Measurements from ENCODE around the gene GLS. TPM values are rescaled to one million over a fixed set of nuclear protein-coding genes. Genes with fewer than 3 reads are reported as not detected.

The GLS gene
- total RNA-seq, 5 donors from 2014 or later (not counting 1 experiment from before 2014, with no cell fraction given): 192 to 233 (median 209) TPM

- WGBS (ENCODE audit: insufficient coverage): 100% methylated on average over 2 of the region's 3 CpGs
- ChIA-PET POLR2A (interaction anchor here in 1 of 2 donors (0.6 kb wide), 1 partner anchor 581 kb away, joined by 3 read pairs; no protein-coding TSS in a partner anchor), CTCF (no interaction called here)
- Mint-ChIP-seq H3K4me3 (no peak overlapping the region), H3K27ac (no peak overlapping the region), H3K9me3 (no peaks in the 10 kb centered on the region), H3K36me3 (peaks cover 29% of the 10 kb centered on the region), H3K4me1 (no peaks in the 10 kb centered on the region), H3K27me3 (no peaks in the 10 kb centered on the region)
- Histone ChIP-seq H3K27me3 (replicated peaks in 1 of 2; ENCODE audit: control insufficient read depth in 2 of 2, extremely low read depth in 1 of 2, insufficient read depth in 2 of 2, low read length in 1 of 2) (no peaks in the 10 kb centered on the region), H3K4me1 (ENCODE audit: control insufficient read depth in 1 of 2, extremely low read depth in 1 of 2, insufficient read depth in 2 of 2, low read length in 2 of 2) (no peaks in the 10 kb centered on the region), H3K27ac (ENCODE audit: low read length) (no peak overlapping the region), H3K4me3 (ENCODE audit: control insufficient read depth in 1 of 2, extremely low read depth in 1 of 2, low read length in 1 of 2) (no peak overlapping the region), H3K9me3 (no peaks in the 10 kb centered on the region), H3K36me3 (ENCODE audit: control insufficient read depth in 2 of 2, extremely low read depth in 1 of 2, insufficient read depth in 1 of 2, low read length in 1 of 2) (no peaks in the 10 kb centered on the region)
- DNase-seq (no peak), ATAC-seq (replicated peaks in 1 of 4) (no peak)
Measured at GRCh38 chr2:190837952-190838361, 42.7 kb upstream of the GLS start.

- CTCF ChIA-PET: no interaction called here
- 43% methylated on average over 2 of the region's 2 CpGs for WGBS (ENCODE audit: insufficient coverage)
- no peak overlapping the region for H3K27ac ChIP-seq (ENCODE audit: low read length)
- Mint-ChIP-seq H3K4me1 (no peaks in the 10 kb centered on the region), H3K9me3 (no peaks in the 10 kb centered on the region), H3K4me3 (no peak overlapping the region), H3K27me3 (no peaks in the 10 kb centered on the region), H3K36me3 (peaks cover 29% of the 10 kb centered on the region), H3K27ac (no peak overlapping the region)
- H3K9me3 ChIP-seq: no peaks in the 10 kb centered on the region
- H3K36me3 ChIP-seq (ENCODE audit: control insufficient read depth in 2 of 2, extremely low read depth in 1 of 2, insufficient read depth in 1 of 2, low read length in 1 of 2): no peaks in the 10 kb centered on the region
- no peak for ATAC-seq (replicated peaks in 1 of 4)
- H3K4me3 ChIP-seq (ENCODE audit: control insufficient read depth in 1 of 2, extremely low read depth in 1 of 2, low read length in 1 of 2): no peak overlapping the region
- H3K27me3 ChIP-seq (replicated peaks in 1 of 2; ENCODE audit: control insufficient read depth in 2 of 2, extremely low read depth in 1 of 2, insufficient read depth in 2 of 2, low read length in 1 of 2): no peaks in the 10 kb centered on the region
- no peak for DNase-seq
- H3K4me1 ChIP-seq (ENCODE audit: control insufficient read depth in 1 of 2, extremely low read depth in 1 of 2, insufficient read depth in 2 of 2, low read length in 2 of 2): no peaks in the 10 kb centered on the region
- POLR2A ChIA-PET: interaction anchor here in 1 of 2 donors (0.6 kb wide), 1 partner anchor 582 kb away, joined by 3 read pairs; no protein-coding TSS in a partner anchor
Measured at GRCh38 chr2:190838492-190838910, 42.1 kb upstream of the GLS start.

- Histone ChIP-seq H3K27ac (ENCODE audit: low read length) (no peak overlapping the region), H3K4me1 (ENCODE audit: control insufficient read depth in 1 of 2, extremely low read depth in 1 of 2, insufficient read depth in 2 of 2, low read length in 2 of 2) (no peaks in the 10 kb centered on the region), H3K36me3 (ENCODE audit: control insufficient read depth in 2 of 2, extremely low read depth in 1 of 2, insufficient read depth in 1 of 2, low read length in 1 of 2) (no peaks in the 10 kb centered on the region), H3K4me3 (ENCODE audit: control insufficient read depth in 1 of 2, extremely low read depth in 1 of 2, low read length in 1 of 2) (no peak overlapping the region), H3K9me3 (no peaks in the 10 kb centered on the region), H3K27me3 (replicated peaks in 1 of 2; ENCODE audit: control insufficient read depth in 2 of 2, extremely low read depth in 1 of 2, insufficient read depth in 2 of 2, low read length in 1 of 2) (no peaks in the 10 kb centered on the region)
- no peaks in the 10 kb centered on the region for H3K9me3 Mint-ChIP-seq
- peaks cover 32% of the 10 kb centered on the region for H3K36me3 Mint-ChIP-seq
- no peaks in the 10 kb centered on the region for H3K4me1 Mint-ChIP-seq
- H3K4me3 Mint-ChIP-seq: no peak overlapping the region
- no peaks in the 10 kb centered on the region for H3K27me3 Mint-ChIP-seq
- DNase-seq (no peak), ATAC-seq (replicated peaks in 1 of 4) (no peak)
- CTCF ChIA-PET: interaction anchor here in 1 of 2 donors (1.5 kb wide), 1 partner anchor 10 kb away, joined by 5 read pairs; no protein-coding TSS in a partner anchor
- POLR2A ChIA-PET: interaction anchor here in 1 of 2 donors (0.5 kb wide), 1 partner anchor 89 kb away, joined by 5 read pairs; no protein-coding TSS in a partner anchor
- H3K27ac Mint-ChIP-seq: no peak overlapping the region
- WGBS (ENCODE audit: insufficient coverage): 92% methylated on average over 2 of the region's 4 CpGs
Measured at GRCh38 chr2:190840569-190841172, 40.0 kb upstream of the GLS start.

DNA sequence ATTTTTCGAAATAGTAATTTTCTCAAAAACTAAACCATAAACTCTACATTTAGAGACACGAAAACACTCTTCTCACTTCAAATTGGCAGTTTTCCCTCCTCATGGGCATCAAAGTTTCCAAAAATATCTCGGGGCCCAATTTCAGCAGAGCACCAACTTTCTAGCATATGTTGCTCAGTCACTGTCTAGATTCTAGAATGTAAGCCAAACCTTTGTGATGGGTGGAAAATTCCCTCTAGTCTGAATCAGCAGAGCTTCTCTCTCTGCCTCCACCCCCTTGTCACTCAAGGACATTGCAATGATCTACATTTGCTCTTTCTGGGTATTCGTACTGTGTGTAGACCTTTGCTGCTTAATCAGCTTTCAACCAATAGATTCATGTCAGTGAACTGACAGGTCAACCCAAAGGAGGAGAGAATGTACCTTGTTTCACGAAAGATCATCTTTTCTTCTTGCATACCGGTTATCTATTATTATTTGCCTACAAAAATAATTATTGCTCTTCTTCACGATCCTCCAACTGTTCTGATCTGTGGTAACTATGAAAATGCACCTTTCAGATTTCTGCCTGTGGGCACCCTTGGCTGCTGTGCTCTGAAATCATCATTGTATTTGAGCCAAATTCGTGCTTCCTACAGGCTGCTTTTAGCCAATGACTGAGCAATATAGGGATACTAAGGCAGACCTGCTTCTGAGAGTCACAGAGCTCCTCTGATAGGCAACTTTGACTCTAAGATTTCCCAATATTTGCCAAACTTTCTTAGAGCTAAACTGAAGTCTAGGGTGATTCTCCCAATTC, 38.7 kb upstream of the GLS start:
- POLR2A ChIA-PET: no interaction called here
- no peak overlapping the region for H3K27ac Mint-ChIP-seq
- Histone ChIP-seq H3K27me3 (replicated peaks in 1 of 2; ENCODE audit: control insufficient read depth in 2 of 2, extremely low read depth in 1 of 2, insufficient read depth in 2 of 2, low read length in 1 of 2) (no peaks in the 10 kb centered on the region), H3K4me1 (ENCODE audit: control insufficient read depth in 1 of 2, extremely low read depth in 1 of 2, insufficient read depth in 2 of 2, low read length in 2 of 2) (no peaks in the 10 kb centered on the region), H3K9me3 (no peaks in the 10 kb centered on the region), H3K27ac (ENCODE audit: low read length) (no peak overlapping the region), H3K36me3 (ENCODE audit: control insufficient read depth in 2 of 2, extremely low read depth in 1 of 2, insufficient read depth in 1 of 2, low read length in 1 of 2) (no peaks in the 10 kb centered on the region), H3K4me3 (ENCODE audit: control insufficient read depth in 1 of 2, extremely low read depth in 1 of 2, low read length in 1 of 2) (no peak overlapping the region)
- DNase-seq (no peak), ATAC-seq (replicated peaks in 1 of 4) (no peak)
- CTCF ChIA-PET: interaction anchor here (1.2 to 1.5 kb wide), 2 partner anchors 8 kb away, joined by 4 to 5 read pairs; no protein-coding TSS in a partner anchor
- no peaks in the 10 kb centered on the region for H3K4me1 Mint-ChIP-seq
- H3K27me3 Mint-ChIP-seq: no peaks in the 10 kb centered on the region
- no peak overlapping the region for H3K4me3 Mint-ChIP-seq
- no peaks in the 10 kb centered on the region for H3K9me3 Mint-ChIP-seq
- WGBS (ENCODE audit: insufficient coverage): 93% methylated on average over 3 of the region's 8 CpGs
- peaks cover 32% of the 10 kb centered on the region for H3K36me3 Mint-ChIP-seq

DNA sequence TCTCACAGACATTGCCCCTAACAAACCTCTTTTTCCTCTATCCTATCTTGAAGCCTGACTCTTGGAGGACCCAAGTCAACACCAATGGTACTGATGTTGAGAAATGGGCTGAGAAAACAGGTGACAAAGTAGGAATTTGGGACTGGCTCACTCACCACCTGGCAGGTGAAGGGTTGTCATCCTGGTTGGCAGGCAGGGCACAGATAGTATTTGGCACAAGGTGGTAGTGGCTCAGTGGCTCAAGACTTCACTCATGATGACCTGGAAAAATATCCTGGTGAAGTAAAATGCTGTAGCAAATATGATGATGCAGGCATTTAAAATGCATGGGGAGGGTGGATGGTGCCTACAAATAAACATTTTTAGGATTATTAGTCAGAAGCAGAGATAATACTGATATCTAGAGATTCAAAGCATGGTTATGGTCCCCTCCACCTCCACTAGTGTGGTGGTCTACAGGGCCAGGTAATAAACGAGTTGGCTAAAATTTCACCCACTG, 38.0 kb upstream of the GLS start:
- Mint-ChIP-seq H3K4me1 (no peaks in the 10 kb centered on the region), H3K4me3 (no peak overlapping the region), H3K36me3 (peaks cover 28% of the 10 kb centered on the region), H3K9me3 (no peaks in the 10 kb centered on the region), H3K27me3 (no peaks in the 10 kb centered on the region), H3K27ac (no peak overlapping the region)
- WGBS (ENCODE audit: insufficient coverage): no CpG with 5 or more reads among the region's 1 CpG
- Histone ChIP-seq H3K36me3 (ENCODE audit: control insufficient read depth in 2 of 2, extremely low read depth in 1 of 2, insufficient read depth in 1 of 2, low read length in 1 of 2) (no peaks in the 10 kb centered on the region), H3K27me3 (replicated peaks in 1 of 2; ENCODE audit: control insufficient read depth in 2 of 2, extremely low read depth in 1 of 2, insufficient read depth in 2 of 2, low read length in 1 of 2) (no peaks in the 10 kb centered on the region), H3K9me3 (no peaks in the 10 kb centered on the region), H3K27ac (ENCODE audit: low read length) (no peak overlapping the region), H3K4me3 (ENCODE audit: control insufficient read depth in 1 of 2, extremely low read depth in 1 of 2, low read length in 1 of 2) (no peak overlapping the region), H3K4me1 (ENCODE audit: control insufficient read depth in 1 of 2, extremely low read depth in 1 of 2, insufficient read depth in 2 of 2, low read length in 2 of 2) (no peaks in the 10 kb centered on the region)
- DNase-seq (no peak), ATAC-seq (replicated peaks in 1 of 4) (no peak)
- POLR2A ChIA-PET: no interaction called here
- CTCF ChIA-PET: no interaction called here

DNA sequence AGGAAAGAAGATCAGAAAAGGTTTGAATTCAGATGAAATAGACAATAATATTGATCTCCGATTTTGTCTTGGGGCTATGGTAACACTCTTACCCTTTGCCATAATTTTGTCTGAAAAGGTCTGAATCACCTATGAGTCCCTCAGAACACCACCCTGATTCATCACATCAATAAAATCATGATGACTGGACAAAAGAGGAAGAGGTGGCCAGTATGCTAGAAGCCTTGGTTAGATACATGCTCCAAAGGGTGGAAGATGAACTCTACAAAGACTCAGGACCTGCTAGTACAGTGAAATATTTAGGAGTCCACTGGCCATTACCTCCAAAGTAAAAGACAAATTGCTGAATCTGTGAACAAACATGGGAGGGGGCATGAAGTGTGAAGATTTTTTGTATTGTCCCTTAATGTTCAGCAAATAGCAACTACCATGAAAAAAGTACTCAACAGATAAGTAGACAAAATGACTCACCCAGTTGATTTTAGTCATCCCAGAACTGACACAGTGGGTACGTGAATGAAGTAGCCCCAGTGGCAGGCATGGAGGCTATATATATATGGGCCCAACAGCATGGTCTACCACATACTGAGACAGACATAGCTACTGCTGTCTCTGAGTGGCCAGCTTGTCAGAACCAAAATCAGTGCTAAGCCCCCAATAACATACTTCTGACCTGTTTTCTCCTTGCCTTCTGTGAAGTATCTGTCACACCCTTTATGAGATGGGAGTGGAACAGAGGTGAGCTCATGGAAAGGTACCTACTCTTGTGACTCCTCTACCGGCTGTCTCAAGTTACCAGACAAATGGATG, 36.5 kb upstream of the GLS start:
- no peak overlapping the region for H3K27ac Mint-ChIP-seq
- WGBS (ENCODE audit: insufficient coverage): 56% methylated on average over 1 of the region's 3 CpGs
- no peaks in the 10 kb centered on the region for H3K9me3 Mint-ChIP-seq
- no peak overlapping the region for H3K27ac ChIP-seq (ENCODE audit: low read length)
- H3K27me3 Mint-ChIP-seq: no peaks in the 10 kb centered on the region
- no peak overlapping the region for H3K4me3 Mint-ChIP-seq
- H3K4me1 Mint-ChIP-seq: no peaks in the 10 kb centered on the region
- H3K36me3 Mint-ChIP-seq: peaks cover 24% of the 10 kb centered on the region
- no peaks in the 10 kb centered on the region for H3K27me3 ChIP-seq (replicated peaks in 1 of 2; ENCODE audit: control insufficient read depth in 2 of 2, extremely low read depth in 1 of 2, insufficient read depth in 2 of 2, low read length in 1 of 2)
- DNase-seq (no peak), ATAC-seq (replicated peaks in 1 of 4) (no peak)
- CTCF ChIA-PET: interaction anchor here in 1 of 2 donors (0.7 kb wide), 1 partner anchor 42 kb away, joined by 3 read pairs; no protein-coding TSS in a partner anchor
- POLR2A ChIA-PET: no interaction called here
- no peaks in the 10 kb centered on the region for H3K36me3 ChIP-seq (ENCODE audit: control insufficient read depth in 2 of 2, extremely low read depth in 1 of 2, insufficient read depth in 1 of 2, low read length in 1 of 2)
- H3K4me3 ChIP-seq (ENCODE audit: control insufficient read depth in 1 of 2, extremely low read depth in 1 of 2, low read length in 1 of 2): no peak overlapping the region
- no peaks in the 10 kb centered on the region for H3K9me3 ChIP-seq
- no peaks in the 10 kb centered on the region for H3K4me1 ChIP-seq (ENCODE audit: control insufficient read depth in 1 of 2, extremely low read depth in 1 of 2, insufficient read depth in 2 of 2, low read length in 2 of 2)

All from T-cell (primary cell).